ENCODE results near the gene FTCDNL1.

GRCh38 chr2:199870581-199870980 lies 19.6 kb upstream of the FTCDNL1 start:
- TF ChIP-seq POLR2A (IDR thresholded peaks at IDR 0.05; ENCODE audit: low read length) (no peak), GATA1 (IDR thresholded peaks at IDR 0.05; ENCODE audit: low read depth, low read length) (no peak)
